WTC11 (cell line): ENCODE results near the gene TMX1. TPM values are rescaled to one million over a fixed set of nuclear protein-coding genes. Genes with fewer than 3 reads are reported as not detected.

ENCODE experiments used
- ATAC-seq: fragments of 200-7000 bp; cut with Tn5 transposase; 2 replicates; pipeline ENCODE4 v1.10.0; 2021; ENCODE audit warnings: mild to moderate bottlenecking, moderate library complexity
- CTCF ChIA-PET: fragments of 300-600 bp; sonication (Branson Sonifier 250); formaldehyde crosslinking; loops from one replicate; lab custom pipeline; 2021; ENCODE audit warnings: antibody characterized with exemption; lab: Charles Lee
- POLR2A ChIA-PET: fragments of 350-600 bp; sonication (Branson Sonifier 250); formaldehyde crosslinking; loops from one replicate; lab custom pipeline; 2021; ENCODE audit warnings: antibody characterized with exemption; lab: Charles Lee
- DNase-seq: peaks from one replicate; pipeline ENCODE4 v3.0.0; 2021; ENCODE audit warnings: low spot score
- H3K27ac Mint-ChIP-seq: 2 replicates; pipeline ENCODE4 v1.8.0; 2021; ENCODE audit warnings: mixed read lengths
- H3K27me3 Mint-ChIP-seq: 2 replicates; pipeline ENCODE4 v1.8.0; 2021; ENCODE audit warnings: low read depth, mild to moderate bottlenecking, moderate library complexity, mixed read lengths
- H3K36me3 Mint-ChIP-seq: 2 replicates; pipeline ENCODE4 v1.8.0; 2021; ENCODE audit warnings: mixed read lengths
- H3K4me1 Mint-ChIP-seq: 2 replicates; pipeline ENCODE4 v1.8.0; 2022; ENCODE audit warnings: mixed read lengths
- H3K4me3 Mint-ChIP-seq: 2 replicates; pipeline ENCODE4 v1.8.0; 2021; ENCODE audit warnings: mild to moderate bottlenecking, moderate library complexity, mixed read lengths
- H3K9me3 Mint-ChIP-seq: 2 replicates; pipeline ENCODE4 v1.8.0; 2021; ENCODE audit warnings: mixed read lengths
- ATF2 ChIP-seq: sonication (generic); formaldehyde crosslinking; IDR thresholded peaks from 2 replicates; pipeline ENCODE4 v1.8.1; 2022; ENCODE audit warnings: low read depth, missing genetic modification reagents, borderline replicate concordance
- ATF6 ChIP-seq: sonication (generic); formaldehyde crosslinking; IDR thresholded peaks from 2 replicates; pipeline ENCODE4 v1.8.1; 2023; ENCODE audit warnings: mild to moderate bottlenecking, missing genetic modification reagents
- E2F5 ChIP-seq: sonication (generic); formaldehyde crosslinking; IDR thresholded peaks from 2 replicates; pipeline ENCODE4 v1.8.1; 2022; ENCODE audit warnings: mild to moderate bottlenecking, moderate library complexity, missing genetic modification reagents
- ELF4 ChIP-seq: sonication (generic); formaldehyde crosslinking; IDR thresholded peaks from 2 replicates; pipeline ENCODE4 v1.8.1; 2022; ENCODE audit warnings: low read depth, mild to moderate bottlenecking, moderate library complexity, missing genetic modification reagents
- ETV6 ChIP-seq: sonication (generic); formaldehyde crosslinking; IDR thresholded peaks from 2 replicates; pipeline ENCODE4 v1.8.1; 2022; ENCODE audit warnings: mild to moderate bottlenecking, missing genetic modification reagents
- FOXP1 ChIP-seq: sonication (generic); formaldehyde crosslinking; IDR thresholded peaks from 2 replicates; pipeline ENCODE4 v1.8.0; 2022; ENCODE audit warnings: missing genetic modification reagents, mild to moderate bottlenecking, moderate library complexity, borderline replicate concordance
- JAZF1 ChIP-seq: fragments of 250-450 bp; sonication (Bioruptor Pico); IDR thresholded peaks from 2 replicates; pipeline ENCODE4 v1.9.0; 2021; ENCODE audit warnings: moderate library complexity, mild to moderate bottlenecking, inconsistent platforms
- KAT7 ChIP-seq: sonication (generic); formaldehyde crosslinking; IDR thresholded peaks from 2 replicates; pipeline ENCODE4 v1.8.1; 2023; ENCODE audit warnings: missing genetic modification reagents, mild to moderate bottlenecking, borderline replicate concordance
- MXD4 ChIP-seq: fragments of 250-450 bp; sonication (Bioruptor Pico); IDR thresholded peaks from 2 replicates; pipeline ENCODE4 v1.8.0; 2021; ENCODE audit warnings: mild to moderate bottlenecking, moderate library complexity, borderline replicate concordance
- NFATC4 ChIP-seq: fragments of 250-450 bp; sonication (Bioruptor Pico); IDR thresholded peaks from 2 replicates; pipeline ENCODE4 v1.9.0; 2021; ENCODE audit warnings: mild to moderate bottlenecking
- NR1H2 ChIP-seq: sonication (generic); formaldehyde crosslinking; IDR thresholded peaks from 2 replicates; pipeline ENCODE4 v1.9.0; 2021; ENCODE audit warnings: mild to moderate bottlenecking, moderate library complexity, missing genetic modification reagents
- NR2C2 ChIP-seq: sonication (generic); formaldehyde crosslinking; IDR thresholded peaks from 2 replicates; pipeline ENCODE4 v1.8.0; 2022; ENCODE audit warnings: mild to moderate bottlenecking, missing genetic modification reagents
- SMAD4 ChIP-seq: sonication (generic); formaldehyde crosslinking; IDR thresholded peaks from 2 replicates; pipeline ENCODE4 v1.8.0; 2022; ENCODE audit warnings: mild to moderate bottlenecking, missing genetic modification reagents
- SP1 ChIP-seq: sonication (generic); formaldehyde crosslinking; conservative IDR thresholded peaks from 2 replicates; pipeline ENCODE4 v1.8.1; 2022; ENCODE audit warnings: missing genetic modification reagents
- TP53 ChIP-seq: sonication (generic); formaldehyde crosslinking; IDR thresholded peaks from 2 replicates; pipeline ENCODE4 v1.8.1; 2023; ENCODE audit warnings: mild to moderate bottlenecking, missing genetic modification reagents
- ZNF317 ChIP-seq: sonication (generic); formaldehyde crosslinking; IDR thresholded peaks from 2 replicates; pipeline ENCODE4 v1.8.1; 2023; ENCODE audit warnings: low read depth, mild to moderate bottlenecking, moderate library complexity, missing genetic modification reagents, borderline replicate concordance
- ZNF396 ChIP-seq: fragments of 250-450 bp; sonication (Bioruptor Pico); IDR thresholded peaks from 2 replicates; pipeline ENCODE4 v1.8.0; 2021; ENCODE audit warnings: mild to moderate bottlenecking, moderate library complexity, borderline replicate concordance
- ZNF671 ChIP-seq: fragments of 250-450 bp; sonication (Bioruptor Pico); IDR thresholded peaks from 2 replicates; pipeline ENCODE4 v1.8.0; 2021; ENCODE audit warnings: mild to moderate bottlenecking
- total RNA-seq: library from RNA; stranded (reverse); gene quantifications from 3 replicates; pipeline ENCODE4 v1.2.3, GENCODE V29; 2021
- TF ChIP-seq, protein P1 (sequence below): sonication (generic); formaldehyde crosslinking; IDR thresholded peaks from 2 replicates; pipeline ENCODE4 v1.8.1; 2023; ENCODE audit warnings: mild to moderate bottlenecking, moderate library complexity, missing genetic modification reagents
- TF ChIP-seq, protein P2 (sequence below): sonication (generic); formaldehyde crosslinking; conservative IDR thresholded peaks from 2 replicates; pipeline ENCODE4 v1.8.1; 2022; ENCODE audit warnings: mild to moderate bottlenecking, missing genetic modification reagents
- TF ChIP-seq, protein P3 (sequence below): sonication (generic); formaldehyde crosslinking; IDR thresholded peaks from 2 replicates; pipeline ENCODE4 v1.8.1; 2023; ENCODE audit warnings: mild to moderate bottlenecking, missing genetic modification reagents, borderline replicate concordance
- TF ChIP-seq, protein P4 (sequence below): sonication (generic); formaldehyde crosslinking; IDR thresholded peaks from 2 replicates; pipeline ENCODE4 v1.8.1; 2022; ENCODE audit warnings: missing genetic modification reagents, borderline replicate concordance

Gene TMX1
- total RNA-seq, 1 experiment from 2014 or later: 40.9 TPM

DNA sequence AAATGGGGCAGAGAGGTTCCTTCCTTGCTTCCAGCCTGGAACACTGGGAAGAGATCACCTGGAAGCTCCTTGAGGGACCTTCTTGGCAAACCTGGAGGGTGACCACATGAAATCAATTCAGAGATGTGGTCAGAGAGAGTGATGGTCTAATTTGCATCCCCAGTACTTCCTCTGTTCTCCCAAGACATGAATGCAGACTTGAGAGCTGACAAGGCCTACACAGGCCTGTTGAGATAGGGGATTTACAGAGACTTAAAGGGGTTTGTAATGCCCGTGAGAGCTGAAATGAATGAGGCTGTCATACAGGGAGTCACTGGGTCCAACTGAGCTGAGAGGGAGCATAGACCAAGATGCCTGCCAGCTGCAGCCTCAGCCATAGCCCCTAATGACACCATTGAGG lies 45.1 kb downstream of the TMX1 start (continued):
- TF ChIP-seq SP1 (CRISPR knock-in tag) (no peak), ELF4 (CRISPR knock-in tag) (no peak), NR2C2 (CRISPR knock-in tag) (no peak)

GRCh38 chr14:51289169-51289568 lies 49.1 kb downstream of the TMX1 start:
- no peak for TF ChIP-seq TP53 (CRISPR knock-in tag)
- TF ChIP-seq ZNF396 (CRISPR knock-in tag): no peak
- TF ChIP-seq ATF6: no peak
- TF ChIP-seq ZNF317: no peak
- no peak for TF ChIP-seq NR1H2 (CRISPR knock-in tag)
- TF ChIP-seq ETV6 (CRISPR knock-in tag): no peak
- TF ChIP-seq KAT7: no peak
- TF ChIP-seq, protein P1, sequence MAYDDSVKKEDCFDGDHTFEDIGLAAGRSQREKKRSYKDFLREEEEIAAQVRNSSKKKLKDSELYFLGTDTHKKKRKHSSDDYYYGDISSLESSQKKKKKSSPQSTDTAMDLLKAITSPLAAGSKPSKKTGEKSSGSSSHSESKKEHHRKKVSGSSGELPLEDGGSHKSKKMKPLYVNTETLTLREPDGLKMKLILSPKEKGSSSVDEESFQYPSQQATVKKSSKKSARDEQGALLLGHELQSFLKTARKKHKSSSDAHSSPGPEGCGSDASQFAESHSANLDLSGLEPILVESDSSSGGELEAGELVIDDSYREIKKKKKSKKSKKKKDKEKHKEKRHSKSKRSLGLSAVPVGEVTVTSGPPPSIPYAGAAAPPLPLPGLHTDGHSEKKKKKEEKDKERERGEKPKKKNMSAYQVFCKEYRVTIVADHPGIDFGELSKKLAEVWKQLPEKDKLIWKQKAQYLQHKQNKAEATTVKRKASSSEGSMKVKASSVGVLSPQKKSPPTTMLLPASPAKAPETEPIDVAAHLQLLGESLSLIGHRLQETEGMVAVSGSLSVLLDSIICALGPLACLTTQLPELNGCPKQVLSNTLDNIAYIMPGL (CRISPR knock-in tag): no peak
- TF ChIP-seq ZNF671 (CRISPR knock-in tag): no peak
- H3K27ac Mint-ChIP-seq: no peak overlapping the region
- no peaks in the 10 kb centered on the region for H3K27me3 Mint-ChIP-seq
- CTCF ChIA-PET: no interaction called here
- no peak overlapping the region for H3K4me3 Mint-ChIP-seq
- POLR2A ChIA-PET: no interaction called here
- ATAC-seq (no peak), DNase-seq (no peak)
- no peaks in the 10 kb centered on the region for H3K9me3 Mint-ChIP-seq
- peaks cover 10% of the 10 kb centered on the region; the same call in 1 of the 2 replicates for H3K4me1 Mint-ChIP-seq
- peaks cover 8% of the 10 kb centered on the region for H3K36me3 Mint-ChIP-seq

- ATAC-seq (no peak), DNase-seq (no peak)
- Mint-ChIP-seq H3K4me1 (peaks cover 10% of the 10 kb centered on the region; the same call in 1 of the 2 replicates), H3K9me3 (no peaks in the 10 kb centered on the region), H3K27me3 (no peaks in the 10 kb centered on the region), H3K27ac (no peak overlapping the region), H3K36me3 (peaks cover 8% of the 10 kb centered on the region), H3K4me3 (no peak overlapping the region)
- POLR2A ChIA-PET: no interaction called here
- CTCF ChIA-PET: no interaction called here
- no peak for TF ChIP-seq FOXP1 (CRISPR knock-in tag)
- TF ChIP-seq, protein P2, sequence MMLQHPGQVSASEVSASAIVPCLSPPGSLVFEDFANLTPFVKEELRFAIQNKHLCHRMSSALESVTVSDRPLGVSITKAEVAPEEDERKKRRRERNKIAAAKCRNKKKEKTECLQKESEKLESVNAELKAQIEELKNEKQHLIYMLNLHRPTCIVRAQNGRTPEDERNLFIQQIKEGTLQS (CRISPR knock-in tag): no peak
- no peak for TF ChIP-seq ATF2 (CRISPR knock-in tag)
- no peak for TF ChIP-seq TP53 (CRISPR knock-in tag)
- no peak for TF ChIP-seq MXD4 (CRISPR knock-in tag)
- TF ChIP-seq ZNF671 (CRISPR knock-in tag): no peak
- TF ChIP-seq SMAD4 (CRISPR knock-in tag): no peak
- TF ChIP-seq ETV6 (CRISPR knock-in tag): no peak
- TF ChIP-seq, protein P3, sequence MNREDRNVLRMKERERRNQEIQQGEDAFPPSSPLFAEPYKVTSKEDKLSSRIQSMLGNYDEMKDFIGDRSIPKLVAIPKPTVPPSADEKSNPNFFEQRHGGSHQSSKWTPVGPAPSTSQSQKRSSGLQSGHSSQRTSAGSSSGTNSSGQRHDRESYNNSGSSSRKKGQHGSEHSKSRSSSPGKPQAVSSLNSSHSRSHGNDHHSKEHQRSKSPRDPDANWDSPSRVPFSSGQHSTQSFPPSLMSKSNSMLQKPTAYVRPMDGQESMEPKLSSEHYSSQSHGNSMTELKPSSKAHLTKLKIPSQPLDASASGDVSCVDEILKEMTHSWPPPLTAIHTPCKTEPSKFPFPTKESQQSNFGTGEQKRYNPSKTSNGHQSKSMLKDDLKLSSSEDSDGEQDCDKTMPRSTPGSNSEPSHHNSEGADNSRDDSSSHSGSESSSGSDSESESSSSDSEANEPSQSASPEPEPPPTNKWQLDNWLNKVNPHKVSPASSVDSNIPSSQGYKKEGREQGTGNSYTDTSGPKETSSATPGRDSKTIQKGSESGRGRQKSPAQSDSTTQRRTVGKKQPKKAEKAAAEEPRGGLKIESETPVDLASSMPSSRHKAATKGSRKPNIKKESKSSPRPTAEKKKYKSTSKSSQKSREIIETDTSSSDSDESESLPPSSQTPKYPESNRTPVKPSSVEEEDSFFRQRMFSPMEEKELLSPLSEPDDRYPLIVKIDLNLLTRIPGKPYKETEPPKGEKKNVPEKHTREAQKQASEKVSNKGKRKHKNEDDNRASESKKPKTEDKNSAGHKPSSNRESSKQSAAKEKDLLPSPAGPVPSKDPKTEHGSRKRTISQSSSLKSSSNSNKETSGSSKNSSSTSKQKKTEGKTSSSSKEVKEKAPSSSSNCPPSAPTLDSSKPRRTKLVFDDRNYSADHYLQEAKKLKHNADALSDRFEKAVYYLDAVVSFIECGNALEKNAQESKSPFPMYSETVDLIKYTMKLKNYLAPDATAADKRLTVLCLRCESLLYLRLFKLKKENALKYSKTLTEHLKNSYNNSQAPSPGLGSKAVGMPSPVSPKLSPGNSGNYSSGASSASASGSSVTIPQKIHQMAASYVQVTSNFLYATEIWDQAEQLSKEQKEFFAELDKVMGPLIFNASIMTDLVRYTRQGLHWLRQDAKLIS (CRISPR knock-in tag): no peak
- TF ChIP-seq, protein P4, sequence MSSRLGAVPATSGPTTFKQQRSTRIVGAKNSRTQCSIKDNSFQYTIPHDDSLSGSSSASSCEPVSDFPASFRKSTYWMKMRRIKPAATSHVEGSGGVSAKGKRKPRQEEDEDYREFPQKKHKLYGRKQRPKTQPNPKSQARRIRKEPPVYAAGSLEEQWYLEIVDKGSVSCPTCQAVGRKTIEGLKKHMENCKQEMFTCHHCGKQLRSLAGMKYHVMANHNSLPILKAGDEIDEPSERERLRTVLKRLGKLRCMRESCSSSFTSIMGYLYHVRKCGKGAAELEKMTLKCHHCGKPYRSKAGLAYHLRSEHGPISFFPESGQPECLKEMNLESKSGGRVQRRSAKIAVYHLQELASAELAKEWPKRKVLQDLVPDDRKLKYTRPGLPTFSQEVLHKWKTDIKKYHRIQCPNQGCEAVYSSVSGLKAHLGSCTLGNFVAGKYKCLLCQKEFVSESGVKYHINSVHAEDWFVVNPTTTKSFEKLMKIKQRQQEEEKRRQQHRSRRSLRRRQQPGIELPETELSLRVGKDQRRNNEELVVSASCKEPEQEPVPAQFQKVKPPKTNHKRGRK: no peak
- TF ChIP-seq NFATC4 (CRISPR knock-in tag): no peak
- no peak for TF ChIP-seq E2F5 (CRISPR knock-in tag)
- TF ChIP-seq JAZF1 (CRISPR knock-in tag): no peak
Measured at GRCh38 chr14:51290132-51290531, 50.1 kb downstream of the TMX1 start.
